Measurements from ENCODE around the gene PRKCD.

GRCh38 chr3:53122255-53122932 lies 38.6 kb upstream of the PRKCD start:
- TF ChIP-seq YY1 (IDR thresholded peaks at IDR 0.05; ENCODE audit: insufficient read depth, insufficient read length) (no peak), ZNF274 (IDR thresholded peaks at IDR 0.05; ENCODE audit: low read depth, low read length) (no peak), SUZ12 (IDR thresholded peaks at IDR 0.05; ENCODE audit: extremely low read depth, insufficient read depth, insufficient read length) (no peak)

All from NT2/D1 (cell line).